ENCODE data around the gene EEFSEC.

Gene EEFSEC

GRCh38 chr3:128226186-128226725 lies 73.0 kb downstream of the EEFSEC start:
- H3K4me3 ChIP-seq (ENCODE audit: low read length), result no peak overlapping the region
- no peak for TF ChIP-seq CTCF (conservative IDR thresholded peaks at IDR 0.05; ENCODE audit: low read depth, low read length)
- DNase-seq (ENCODE audit: low read depth), result no peak

- TF ChIP-seq CTCF (conservative IDR thresholded peaks at IDR 0.05; ENCODE audit: low read depth, low read length), result peak; percentile 94
- H3K4me3 ChIP-seq (ENCODE audit: low read length), result no peak overlapping the region
- no peak for DNase-seq (ENCODE audit: low read depth)
These were observed 73.6 kb downstream of the EEFSEC start for GRCh38 chr3:128226795-128227395.

GRCh38 chr3:128227507-128227906 lies 74.2 kb downstream of the EEFSEC start:
- TF ChIP-seq CTCF (conservative IDR thresholded peaks at IDR 0.05; ENCODE audit: low read depth, low read length), result no peak
- no peak overlapping the region for H3K4me3 ChIP-seq (ENCODE audit: low read length)
- DNase-seq (ENCODE audit: low read depth), result no peak

- no peak for DNase-seq (ENCODE audit: low read depth)
- no peak for TF ChIP-seq CTCF (conservative IDR thresholded peaks at IDR 0.05; ENCODE audit: low read depth, low read length)
These were observed 75.2 kb downstream of the EEFSEC start for GRCh38 chr3:128228366-128228910.

GRCh38 chr3:128229106-128229857 lies 76.0 kb downstream of the EEFSEC start:
- no peak for DNase-seq (ENCODE audit: low read depth)
- no peak for TF ChIP-seq CTCF (conservative IDR thresholded peaks at IDR 0.05; ENCODE audit: low read depth, low read length)

More at GRCh38 chr3:128228366-128228910, 75.2 kb downstream of the EEFSEC start:
- no peak overlapping the region for H3K4me3 ChIP-seq (ENCODE audit: low read length)

GRCh38 chr3:128231606-128232005 lies 78.3 kb downstream of the EEFSEC start:
- H3K4me3 ChIP-seq (ENCODE audit: low read length), result no peak overlapping the region
- TF ChIP-seq CTCF (conservative IDR thresholded peaks at IDR 0.05; ENCODE audit: low read depth, low read length), result no peak
- no peak for DNase-seq (ENCODE audit: low read depth)

More at GRCh38 chr3:128229106-128229857, 76.0 kb downstream of the EEFSEC start:
- no peak overlapping the region for H3K4me3 ChIP-seq (ENCODE audit: low read length)

Measured in retinal pigment epithelial cell (primary cell).